GM18870 (cell line): Measurements from ENCODE around the gene PLK5.
"Not testable (repeated sequence)": the region's sequence is repeated elsewhere in the genome, so short reads cannot be mapped to it uniquely, and the experiment has no call there.

ENCODE experiments used
- ATAC-seq: cut with Tn5 transposase; IDR thresholded peaks from one replicate; pipeline ENCODE4 v1.9.1; 2021; ENCODE audit warnings: moderate library complexity; ENCODE audit not compliant: unreplicated experiment

Gene PLK5

DNA sequence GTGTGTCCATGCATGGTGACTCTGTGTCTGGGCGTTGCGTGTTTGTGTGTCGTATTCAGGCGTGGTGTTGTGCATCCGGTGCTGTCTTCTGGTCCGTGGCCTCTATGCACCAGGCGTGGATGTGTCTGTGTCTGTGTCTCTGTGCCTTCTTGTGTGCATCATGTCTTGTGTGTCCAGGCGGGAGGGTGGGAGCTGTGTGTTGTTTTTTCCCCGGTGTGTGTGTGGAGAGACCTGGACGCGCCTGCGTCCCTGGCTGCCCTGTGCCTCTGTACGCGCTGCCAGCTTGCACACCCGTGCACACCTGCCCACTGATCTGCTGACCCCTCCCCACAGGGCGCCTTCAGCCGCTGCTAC, 1.1 kb downstream of the PLK5 start:
- no peak for ATAC-seq

DNA sequence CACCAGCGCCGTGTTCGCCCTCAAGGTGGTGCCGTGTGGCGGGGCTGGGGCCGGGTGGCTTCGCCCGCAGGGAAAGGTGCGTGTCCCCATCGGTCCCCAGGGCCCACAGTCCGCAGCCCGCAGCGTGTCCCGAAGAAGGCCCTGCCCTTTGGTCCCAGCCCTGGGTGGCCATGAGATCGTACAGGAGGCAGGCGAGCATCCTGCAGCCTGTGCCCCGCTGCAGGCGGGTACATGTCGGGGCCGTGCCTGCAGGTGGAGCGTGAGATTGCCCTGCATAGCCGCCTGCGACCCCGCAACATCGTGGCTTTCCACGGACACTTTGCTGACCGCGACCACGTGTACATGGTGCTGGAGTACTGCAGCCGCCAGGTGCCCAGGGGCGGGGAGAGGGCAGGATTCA, 1.5 kb downstream of the PLK5 start:
- ATAC-seq: no peak

DNA sequence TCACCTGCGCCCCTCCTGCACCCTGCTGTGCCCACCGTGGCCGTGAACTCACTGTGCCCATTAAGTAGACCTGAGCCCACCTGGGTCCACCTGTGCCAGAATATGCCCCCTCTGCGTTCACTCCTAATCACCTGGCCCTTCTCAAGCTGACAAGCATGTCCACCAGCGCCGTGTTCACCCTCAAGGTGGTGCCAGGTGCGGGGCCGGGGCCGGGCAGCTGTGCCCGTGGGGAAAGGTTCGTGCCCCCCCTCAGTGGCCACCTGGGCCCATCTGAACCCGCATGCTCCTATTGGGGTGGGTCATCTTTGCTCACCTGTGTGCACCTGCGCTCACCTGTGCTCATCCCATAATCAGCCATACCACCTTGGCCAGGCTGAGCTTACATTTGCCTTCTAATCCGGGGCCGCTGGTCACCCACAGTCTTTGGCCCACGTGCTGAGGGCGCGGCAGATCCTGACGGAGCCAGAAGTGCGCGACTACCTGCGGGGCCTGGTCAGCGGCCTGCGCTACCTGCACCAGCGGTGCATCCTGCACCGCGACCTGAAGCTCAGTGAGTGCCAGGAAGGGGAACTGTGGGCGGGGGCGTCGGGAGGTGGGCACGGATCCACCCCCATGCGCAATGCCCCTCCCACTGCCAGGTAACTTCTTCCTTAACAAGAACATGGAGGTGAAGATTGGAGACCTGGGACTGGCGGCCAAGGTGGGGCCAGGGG, 2.3 kb downstream of the PLK5 start:
- ATAC-seq: no peak

DNA sequence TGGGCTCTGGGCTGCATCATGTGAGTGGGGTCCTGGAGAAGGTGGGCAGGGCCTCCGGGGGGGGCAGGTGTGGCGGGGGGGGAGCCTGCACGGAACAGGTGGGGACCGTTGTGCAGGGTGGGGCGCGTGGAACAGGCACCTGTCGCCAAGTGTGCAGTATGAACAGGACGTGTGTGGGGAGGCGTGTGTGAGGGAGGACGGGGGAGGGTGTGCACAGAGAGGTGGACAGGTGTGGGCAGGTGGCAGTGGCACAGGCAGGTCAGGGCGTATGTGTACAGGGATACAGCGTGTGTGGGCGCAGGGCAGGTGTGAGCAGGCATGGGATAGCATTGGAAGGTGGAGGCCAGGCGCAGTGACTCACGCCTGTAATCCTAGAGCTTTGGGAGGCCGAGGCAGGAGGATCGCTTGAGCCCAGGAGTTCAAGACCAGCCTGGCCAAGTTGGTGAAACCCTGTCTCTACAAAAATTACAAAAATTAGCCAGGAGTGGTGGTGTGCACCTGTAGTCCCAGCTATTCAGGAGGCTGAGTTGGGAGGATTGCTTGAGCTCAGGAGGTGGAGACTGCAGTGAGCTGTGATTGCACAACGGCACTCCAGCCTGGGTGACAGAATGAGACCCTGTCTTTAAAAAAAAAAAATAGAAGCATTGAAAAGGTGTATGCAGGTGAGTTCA, 3.2 kb downstream of the PLK5 start:
- ATAC-seq: no peak

DNA sequence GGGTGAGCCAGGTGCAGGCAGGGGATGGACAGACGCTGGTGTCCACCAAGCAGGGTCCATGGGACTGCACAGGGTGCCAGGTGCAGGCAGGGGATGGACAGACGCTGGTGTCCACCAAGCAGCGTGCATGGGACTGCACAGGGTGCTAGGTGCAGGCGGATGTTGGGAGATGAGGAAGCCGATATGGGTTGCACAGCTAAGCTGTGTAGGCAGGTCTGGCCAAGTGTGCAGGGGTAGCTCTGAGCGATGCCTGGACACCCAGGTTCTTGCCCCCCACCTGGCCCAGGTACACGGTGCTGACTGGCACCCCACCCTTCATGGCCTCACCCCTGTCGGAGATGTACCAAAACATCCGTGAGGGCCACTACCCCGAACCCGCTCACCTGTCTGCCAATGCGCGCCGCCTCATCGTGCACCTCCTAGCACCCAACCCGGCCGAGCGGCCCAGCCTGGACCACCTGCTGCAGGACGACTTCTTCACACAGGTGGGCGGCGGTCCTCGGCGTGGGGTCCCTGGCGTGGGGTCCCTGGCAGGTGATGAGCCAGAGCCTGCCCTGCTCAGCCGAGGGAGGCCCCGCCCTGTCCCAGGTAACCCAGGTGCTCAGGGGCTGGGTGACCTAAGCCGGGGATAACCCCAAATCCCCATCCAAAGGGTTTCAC, 3.9 kb downstream of the PLK5 start:
- ATAC-seq: no peak

DNA sequence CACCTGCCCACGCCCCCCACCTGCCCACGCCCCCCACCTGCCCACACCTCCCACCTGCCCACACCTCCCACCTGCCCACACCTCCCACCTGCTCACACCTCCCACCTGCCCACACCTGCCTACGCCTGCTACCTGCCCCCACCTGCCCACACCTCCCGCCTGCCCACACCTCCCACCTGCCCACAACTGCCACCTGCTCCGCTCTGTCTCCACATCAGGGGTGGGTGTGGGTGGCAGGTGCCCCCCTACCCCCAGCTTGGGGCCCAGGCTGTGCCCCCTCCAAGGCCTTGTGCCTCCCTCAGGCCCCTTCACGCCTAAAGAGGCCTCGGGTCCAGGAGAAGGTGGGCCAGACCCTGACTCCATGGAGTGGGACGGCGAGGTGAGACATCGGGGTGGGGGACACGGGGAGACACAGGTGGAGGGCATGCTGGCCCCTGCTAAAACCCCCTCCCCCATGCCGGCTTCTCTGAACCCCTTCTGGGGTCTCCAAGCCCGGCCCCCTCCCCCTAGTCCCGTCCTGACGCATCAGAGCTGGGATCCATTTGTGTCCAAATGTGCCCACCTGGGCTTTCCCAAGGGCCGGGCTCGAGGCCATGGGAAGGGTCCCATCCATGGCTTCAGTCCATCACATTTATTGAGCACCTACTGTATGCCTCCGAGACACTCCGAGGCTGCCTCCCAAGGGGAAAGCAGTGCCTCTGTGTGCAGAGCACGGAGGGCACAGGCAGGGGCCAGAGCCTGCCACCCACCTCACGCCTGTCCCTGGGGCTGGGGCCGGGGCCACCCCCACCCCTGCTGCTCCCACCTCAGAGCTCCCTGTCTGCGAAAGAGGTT, 4.9 kb downstream of the PLK5 start:
- no peak for ATAC-seq

DNA sequence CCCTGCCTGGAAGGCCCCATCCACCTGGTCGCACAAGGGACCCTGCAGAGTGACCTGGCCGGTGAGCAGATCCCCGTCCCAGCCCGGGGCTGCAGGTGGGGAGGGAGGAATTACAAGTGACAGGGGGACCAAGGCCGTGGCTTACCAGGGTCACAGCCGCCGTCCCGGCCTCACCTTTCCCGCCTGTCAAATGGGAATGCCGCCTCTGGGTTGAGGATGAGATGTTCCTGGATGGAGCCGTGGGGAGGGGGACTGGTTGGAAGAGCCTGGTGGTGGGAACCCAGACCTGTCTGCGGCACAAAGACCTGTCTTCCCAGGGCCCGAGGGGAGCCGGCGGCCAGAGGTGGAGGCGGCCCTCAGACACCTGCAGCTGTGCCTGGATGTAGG, 5.5 kb downstream of the PLK5 start:
- ATAC-seq: no peak

DNA sequence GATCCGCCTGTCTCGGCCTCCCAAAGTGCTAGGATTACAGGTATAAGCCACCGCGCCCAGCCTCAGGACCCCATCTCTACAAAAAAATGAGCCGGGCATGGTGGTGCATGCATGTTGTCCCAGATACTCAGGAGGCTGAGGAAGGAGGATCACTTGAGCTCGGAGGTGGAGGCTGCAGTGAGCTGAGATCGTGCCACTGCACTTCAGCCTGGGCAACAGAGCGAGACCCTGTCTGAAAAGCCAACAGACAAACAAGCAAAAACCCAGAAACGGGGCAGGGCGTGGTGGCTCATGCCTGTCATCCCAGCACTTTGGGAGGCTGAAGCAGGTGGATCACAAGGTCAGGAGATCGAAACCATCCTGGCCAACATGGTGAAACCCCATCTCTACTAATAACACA, 7.0 kb downstream of the PLK5 start:
- ATAC-seq: not testable (repeated sequence)

DNA sequence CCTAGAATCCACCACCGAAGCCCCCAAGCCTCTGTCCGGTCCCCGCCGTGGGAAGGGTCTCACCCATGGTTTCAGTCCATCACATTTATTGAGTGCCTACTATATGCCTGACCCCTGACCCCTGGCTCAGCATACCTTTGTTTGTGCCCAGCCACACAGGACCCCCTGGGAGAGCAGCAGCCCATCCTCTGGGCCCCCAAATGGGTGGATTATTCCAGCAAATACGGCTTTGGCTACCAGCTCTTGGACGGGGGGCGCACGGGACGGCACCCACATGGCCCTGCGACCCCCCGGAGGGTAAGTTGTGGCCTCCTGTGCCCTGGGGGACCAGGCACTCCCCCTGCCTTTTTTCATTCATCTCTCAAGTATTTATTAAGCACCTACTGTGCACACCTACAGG, 7.7 kb downstream of the PLK5 start:
- ATAC-seq: no peak

DNA sequence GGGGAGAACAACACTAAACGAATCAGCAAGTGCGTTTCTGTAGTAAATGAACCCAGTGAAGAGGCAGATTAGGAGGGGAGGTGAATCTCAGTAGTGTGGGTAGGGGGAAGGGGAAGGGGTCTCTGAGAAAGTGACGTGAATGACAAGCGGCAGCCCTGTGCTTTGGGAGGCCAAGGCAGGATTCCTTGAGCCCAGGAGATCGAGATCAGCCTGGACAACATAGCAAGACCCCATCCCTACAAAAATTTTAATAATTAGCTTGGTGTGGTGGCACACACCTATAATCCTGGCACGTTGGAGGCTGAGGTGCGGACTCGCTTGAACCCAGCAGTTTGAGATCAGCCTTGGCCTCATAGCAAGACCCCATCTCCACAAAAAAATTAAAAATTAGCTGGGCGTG, 8.1 kb downstream of the PLK5 start:
- ATAC-seq: no peak

DNA sequence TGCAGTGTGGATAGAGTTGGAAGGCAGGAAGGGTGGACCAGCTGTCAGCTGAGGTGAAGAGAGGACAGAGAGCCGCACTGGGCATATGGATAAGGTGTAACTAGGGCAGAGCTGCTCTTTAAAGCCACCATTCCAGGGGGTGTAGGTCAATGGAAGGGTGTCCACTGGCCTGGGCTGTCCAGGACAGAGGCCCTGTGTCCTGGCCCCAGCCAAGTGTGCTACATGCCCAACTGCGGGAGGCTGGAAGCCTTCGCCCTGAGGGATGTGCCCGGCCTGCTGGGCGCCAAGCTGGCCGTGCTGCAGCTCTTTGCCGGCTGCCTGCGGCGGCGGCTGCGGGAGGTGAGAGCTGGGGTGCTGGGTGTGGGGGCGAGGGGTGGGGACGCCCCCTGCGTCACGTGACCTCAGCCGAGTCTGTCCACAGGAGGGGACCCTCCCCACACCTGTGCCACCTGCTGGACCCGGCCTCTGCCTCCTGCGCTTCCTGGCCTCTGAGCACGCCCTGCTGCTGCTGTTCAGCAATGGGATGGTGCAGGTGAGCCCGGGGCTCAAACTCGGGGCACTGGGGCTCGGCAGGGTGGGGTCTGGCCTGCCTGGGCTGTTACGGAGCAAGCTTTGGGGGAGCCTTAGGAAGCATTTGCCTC, 9.8 kb downstream of the PLK5 start:
- no peak for ATAC-seq

DNA sequence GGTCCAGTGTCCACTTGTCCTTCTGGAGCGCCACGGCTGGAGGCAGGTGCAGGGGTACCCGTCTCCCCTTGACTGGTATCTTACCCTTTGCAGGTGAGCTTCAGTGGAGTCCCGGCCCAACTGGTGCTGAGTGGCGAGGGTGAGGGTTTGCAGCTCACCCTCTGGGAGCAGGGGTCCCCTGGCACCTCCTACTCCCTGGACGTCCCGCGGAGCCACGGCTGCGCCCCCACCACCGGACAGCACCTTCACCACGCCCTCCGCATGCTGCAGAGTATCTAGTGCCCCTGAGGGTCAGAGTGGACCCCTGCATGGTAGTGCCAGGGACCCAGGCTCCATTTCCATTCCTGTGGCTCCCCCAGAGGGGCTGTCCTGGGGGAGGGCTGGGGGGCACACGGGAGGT, 11.1 kb downstream of the PLK5 start:
- ATAC-seq: no peak

DNA sequence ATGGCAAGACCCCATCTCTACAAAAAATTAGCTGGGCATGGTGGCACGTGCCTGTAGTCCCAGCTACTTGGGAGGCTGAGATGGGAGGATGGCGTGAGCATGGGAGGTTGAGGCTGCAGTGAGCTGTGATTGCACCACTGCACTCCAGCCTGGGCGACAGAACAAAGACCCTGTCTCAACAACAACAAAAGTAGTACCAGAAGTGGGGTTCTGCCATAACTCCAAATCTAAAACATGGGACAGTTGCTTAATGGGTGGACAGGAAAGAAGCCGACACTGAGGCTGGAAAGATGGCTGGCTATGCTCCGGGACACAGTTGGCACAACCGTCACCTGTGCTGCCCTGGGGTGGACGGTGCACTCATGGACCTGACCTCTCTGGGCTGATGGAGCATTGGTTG, 11.8 kb downstream of the PLK5 start:
- not testable (repeated sequence) for ATAC-seq

DNA sequence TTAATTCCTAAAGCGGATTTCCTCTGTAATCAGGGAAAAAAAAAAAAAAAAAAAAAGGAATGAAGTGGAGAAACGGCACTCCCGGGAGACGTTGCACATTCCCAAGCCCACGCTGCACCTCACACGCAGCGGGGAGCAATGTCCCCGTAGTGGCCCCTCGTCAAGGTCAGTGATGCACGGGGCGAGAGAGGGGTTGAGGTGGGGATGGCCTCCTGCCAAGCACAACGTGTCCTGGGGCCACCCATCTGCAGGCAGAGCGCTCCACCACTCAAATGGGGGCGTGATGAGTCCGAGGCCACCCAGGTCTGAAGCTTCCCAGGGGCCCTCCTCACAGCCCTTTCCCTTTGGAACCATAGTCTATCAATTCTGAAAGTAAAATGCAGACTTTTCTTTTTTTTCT, 15.1 kb downstream of the PLK5 start:
- ATAC-seq: no peak

DNA sequence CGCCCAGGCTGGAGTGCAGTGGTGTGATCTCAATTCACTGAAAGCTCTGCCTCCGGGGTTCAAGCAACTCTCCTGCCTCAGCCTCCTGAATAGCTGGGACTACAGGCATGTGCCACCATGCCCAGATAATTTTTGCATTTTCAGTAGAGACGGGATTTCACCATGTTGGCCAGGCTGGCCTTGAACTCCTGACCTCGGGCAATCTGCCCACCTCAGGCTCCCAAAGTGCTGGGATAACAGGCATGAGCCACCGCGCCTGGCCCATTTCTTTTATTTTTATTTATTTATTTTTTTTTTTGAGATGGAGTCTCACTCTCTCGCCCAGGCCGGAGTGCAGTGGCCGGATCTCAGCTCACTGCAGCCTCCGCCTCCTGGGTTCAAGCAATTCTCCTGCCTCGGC, 15.9 kb downstream of the PLK5 start:
- ATAC-seq: not testable (repeated sequence)

DNA sequence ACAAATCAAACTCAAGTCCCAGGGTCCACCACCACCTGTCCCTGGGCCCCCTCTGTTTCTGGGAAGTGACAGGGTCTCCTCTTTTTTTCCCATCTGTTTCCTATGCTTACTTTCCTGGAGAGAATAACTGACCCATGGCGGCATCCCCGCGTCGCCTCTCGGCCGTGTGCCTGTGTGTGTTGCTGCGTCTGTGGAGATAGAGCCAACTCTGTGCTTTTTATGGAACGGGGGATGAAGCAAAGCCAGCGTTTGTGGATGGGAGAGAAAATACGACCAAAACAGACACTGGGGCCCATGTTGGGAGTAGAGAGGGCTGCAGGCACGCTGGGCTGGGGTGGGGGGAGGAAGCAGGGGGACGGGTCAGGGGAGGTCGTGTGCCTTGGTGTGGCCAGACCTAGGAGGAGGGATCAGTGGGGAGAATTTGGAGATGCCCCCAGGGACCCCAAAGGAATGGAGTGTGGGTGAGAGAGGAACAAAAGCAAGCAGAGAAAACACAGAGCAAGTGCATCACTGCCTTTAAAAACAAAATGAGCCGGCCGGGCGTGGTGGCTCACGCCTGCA, 16.6 kb downstream of the PLK5 start:
- no peak for ATAC-seq

DNA sequence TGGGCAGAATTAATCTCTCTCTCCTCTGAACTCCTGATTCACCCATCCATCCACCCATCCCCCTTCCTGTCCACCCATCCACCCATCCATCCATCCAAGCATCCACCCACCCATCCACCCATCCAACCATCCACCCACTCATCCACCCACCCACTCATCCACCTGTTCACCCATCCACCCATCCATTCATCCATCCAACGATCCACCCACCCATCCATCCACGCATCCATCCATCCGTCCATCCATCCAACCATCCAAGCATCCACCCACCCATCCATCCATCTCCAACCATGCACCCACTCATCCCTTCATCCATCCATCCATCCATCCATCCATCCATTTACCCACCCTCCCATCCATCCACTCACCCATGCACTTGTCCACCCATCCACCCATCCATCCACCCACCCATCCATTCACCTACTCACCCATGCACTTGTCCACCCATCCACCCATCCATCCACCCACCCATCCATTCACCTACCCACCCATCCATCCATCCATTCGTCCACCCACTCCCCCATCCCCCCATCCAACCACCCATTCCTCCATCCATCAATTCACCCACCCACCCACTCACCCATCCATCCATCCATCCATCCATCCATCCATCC, 25.6 kb downstream of the PLK5 start:
- no peak for ATAC-seq

DNA sequence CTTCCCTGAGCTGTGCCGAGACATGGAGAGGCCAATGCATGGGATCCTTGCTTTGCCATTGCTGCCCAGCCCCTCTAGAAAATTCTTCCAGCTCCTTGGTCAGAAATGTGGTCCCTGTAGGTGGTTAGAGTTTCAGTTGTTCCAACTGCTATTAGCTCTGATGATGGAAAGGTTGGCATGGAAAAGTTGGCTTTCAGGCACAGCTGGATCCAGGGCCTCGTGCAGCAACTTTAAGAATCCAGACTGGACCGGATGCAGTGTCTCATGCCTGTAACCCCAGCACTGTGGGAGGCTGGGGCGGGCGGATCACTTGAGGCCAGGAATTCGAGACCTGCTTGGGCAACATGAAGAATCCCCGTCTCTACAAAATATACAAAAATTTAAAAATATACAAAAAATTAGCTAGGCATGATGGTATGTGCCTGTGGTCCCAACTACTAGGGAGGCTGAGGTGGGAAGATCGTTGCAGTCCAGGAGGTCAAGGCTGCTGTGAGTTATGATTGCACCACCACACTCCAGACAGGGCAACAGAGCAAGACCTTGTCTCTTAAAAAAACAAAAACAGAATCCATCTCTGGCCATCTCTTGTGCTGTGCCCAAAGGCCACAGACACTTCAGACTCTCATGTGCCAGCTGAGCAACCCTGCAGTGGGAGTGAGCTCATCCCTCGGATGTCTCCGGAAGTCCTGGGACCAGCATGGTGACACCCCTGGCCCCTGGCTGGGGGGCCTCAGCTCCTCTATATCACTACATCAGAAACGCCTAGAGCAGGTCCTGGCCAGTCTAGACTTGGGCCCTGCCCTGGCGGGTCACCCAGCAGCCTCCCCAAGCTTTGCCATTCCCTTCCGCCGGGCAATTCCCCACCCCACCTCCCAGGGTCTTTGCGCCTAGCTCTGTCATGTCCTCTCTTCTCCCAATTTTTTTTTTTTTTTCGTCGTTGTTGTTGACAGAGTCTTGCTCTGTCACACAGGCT, 27.5 kb downstream of the PLK5 start:
- ATAC-seq: no peak

DNA sequence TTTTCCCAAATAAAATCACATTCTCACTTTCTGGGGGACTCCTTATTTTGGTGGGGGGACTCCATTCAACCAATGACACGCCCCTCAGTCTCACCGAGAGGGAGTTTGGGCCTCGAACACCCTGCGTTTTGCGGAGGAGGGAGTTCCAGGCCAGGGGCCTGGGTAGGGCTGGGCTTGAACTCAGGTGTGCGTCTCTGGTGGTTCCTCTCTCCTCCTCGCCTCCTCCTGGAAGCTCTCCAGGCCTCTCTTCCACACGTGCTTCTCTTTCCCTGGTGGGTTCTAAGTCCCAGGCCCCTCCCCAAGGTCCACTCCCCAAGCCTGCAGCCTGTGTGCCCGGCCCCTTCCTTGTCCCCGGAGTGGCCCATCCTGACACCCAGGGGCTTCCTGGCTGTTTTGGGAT, 29.5 kb downstream of the PLK5 start:
- ATAC-seq: no peak
